BE2C (cell line): ENCODE results near the gene SMARCE1.

ENCODE experiments used
- DNase-seq: peaks from one replicate; pipeline ENCODE4 v3.0.0-alpha.2; 2020
- H3K27me3 ChIP-seq: fragments of 250-450 bp; sonication (Bioruptor Pico); 2 replicates; pipeline ENCODE4 v1.5.1; 2020; ENCODE audit warnings: mild to moderate bottlenecking
- H3K36me3 ChIP-seq: fragments of 250-450 bp; sonication (Bioruptor Pico); 2 replicates; pipeline ENCODE4 v1.5.1; 2020; ENCODE audit warnings: mild to moderate bottlenecking
- H3K4me1 ChIP-seq: fragments of 250-450 bp; sonication (Bioruptor Pico); 2 replicates; pipeline ENCODE4 v1.5.1; 2020
- H3K4me3 ChIP-seq: 2 replicates; pipeline ENCODE4 v1.5.1; 2011; ENCODE audit warnings: low read depth, low read length
- H3K9me3 ChIP-seq: fragments of 250-450 bp; sonication (Bioruptor Pico); 2 replicates; pipeline ENCODE4 v1.5.1; 2020
- CTCF ChIP-seq: IDR thresholded peaks from 2 replicates; pipeline ENCODE4 v1.5.1; 2012; ENCODE audit warnings: mild to moderate bottlenecking, low read depth, low read length

SMARCE1 gene

GRCh38 chr17:40686192-40686591 is 38.6 kb upstream of the SMARCE1 start:
- Histone ChIP-seq H3K9me3 (no peaks in the 10 kb centered on the region), H3K36me3 (no peaks in the 10 kb centered on the region), H3K27me3 (peaks cover 85% of the 10 kb centered on the region), H3K4me1 (no peaks in the 10 kb centered on the region), H3K4me3 (no peak overlapping the region)
- DNase-seq: no peak
- no peak for TF ChIP-seq CTCF

DNA sequence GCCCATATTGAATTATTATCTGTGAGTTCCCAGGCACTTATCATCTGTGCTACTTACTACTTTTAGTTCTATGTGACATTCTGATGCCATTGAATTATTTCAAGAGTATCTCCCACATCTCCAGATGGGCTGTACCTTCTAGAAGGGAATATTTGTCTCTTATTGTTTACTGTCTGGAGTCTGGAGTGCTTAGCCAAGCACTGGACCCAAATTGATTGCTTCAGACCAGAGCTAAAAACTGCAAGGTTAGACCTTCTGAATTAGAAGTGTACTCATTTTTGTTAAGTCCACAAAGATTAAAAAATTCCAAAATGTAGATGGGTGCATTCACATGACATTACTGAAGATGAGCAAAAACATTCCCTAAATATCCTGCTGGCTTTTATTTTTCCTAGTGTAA is 33.4 kb upstream of the SMARCE1 start:
- peaks cover 93% of the 10 kb centered on the region for H3K27me3 ChIP-seq
- DNase-seq: no peak
- H3K4me3 ChIP-seq: no peak overlapping the region
- no peaks in the 10 kb centered on the region for H3K4me1 ChIP-seq
- TF ChIP-seq CTCF: no peak
- H3K9me3 ChIP-seq: no peaks in the 10 kb centered on the region
- H3K36me3 ChIP-seq: no peaks in the 10 kb centered on the region

DNA sequence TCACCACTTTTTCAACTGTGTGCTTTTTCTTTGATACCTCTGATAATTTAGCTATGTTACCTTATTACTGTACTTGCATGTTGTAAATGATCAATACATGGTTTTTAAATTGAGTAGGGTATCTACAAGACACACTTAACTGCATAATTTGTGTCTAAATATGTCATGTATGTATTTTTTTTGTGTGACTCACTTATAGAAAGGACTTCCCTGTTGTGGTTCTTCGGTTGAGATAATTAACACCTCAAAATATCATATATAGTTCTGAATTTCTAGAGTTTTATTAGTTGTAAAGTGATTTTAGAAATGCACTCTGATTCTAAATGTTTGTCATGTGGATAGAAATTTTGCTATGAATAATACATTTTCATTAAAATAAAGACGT is 31.9 kb upstream of the SMARCE1 start:
- no peak for TF ChIP-seq CTCF
- H3K27me3 ChIP-seq: peaks cover 93% of the 10 kb centered on the region
- H3K4me1 ChIP-seq: no peaks in the 10 kb centered on the region

DNA sequence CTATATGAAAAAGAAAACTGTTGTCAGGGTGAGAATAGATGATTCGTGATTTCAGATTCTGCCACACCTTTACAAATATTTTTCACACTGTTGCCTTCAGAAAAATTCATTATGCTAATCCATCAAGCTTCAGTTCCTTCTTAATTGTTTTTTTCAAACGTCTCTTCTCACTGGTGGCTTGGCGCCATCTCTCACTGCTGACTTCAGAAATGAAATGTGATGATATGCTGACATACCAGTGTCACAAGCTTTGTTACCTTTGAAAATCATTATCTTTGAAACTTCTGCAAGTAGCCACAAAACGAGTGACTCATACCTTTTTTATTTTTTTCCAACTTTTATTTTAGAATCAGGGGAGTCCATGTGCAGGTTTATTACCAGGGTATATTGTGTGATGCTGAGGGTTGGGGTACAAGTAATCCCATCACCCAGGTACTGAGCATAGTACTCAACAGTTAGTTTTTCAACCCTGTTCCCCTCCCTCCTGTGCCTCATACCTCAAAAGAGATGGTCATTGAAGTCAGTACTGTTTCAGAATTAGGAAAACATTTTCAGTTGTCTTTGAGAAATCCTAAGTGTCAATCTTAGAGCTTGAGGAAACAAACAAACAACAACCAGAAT is 31.4 kb upstream of the SMARCE1 start:
- H3K9me3 ChIP-seq: no peaks in the 10 kb centered on the region
- H3K27me3 ChIP-seq: peaks cover 93% of the 10 kb centered on the region
- no peaks in the 10 kb centered on the region for H3K4me1 ChIP-seq
- no peak for TF ChIP-seq CTCF
- H3K36me3 ChIP-seq: no peaks in the 10 kb centered on the region
- no peak for DNase-seq
- H3K4me3 ChIP-seq: no peak overlapping the region

More for the DNA sequence above, 31.9 kb upstream of the SMARCE1 start:
- no peak for DNase-seq
- Histone ChIP-seq H3K36me3 (no peaks in the 10 kb centered on the region), H3K4me3 (no peak overlapping the region), H3K9me3 (no peaks in the 10 kb centered on the region)

GRCh38 chr17:40675905-40676304 is 28.3 kb upstream of the SMARCE1 start:
- Histone ChIP-seq H3K4me1 (no peaks in the 10 kb centered on the region), H3K4me3 (no peak overlapping the region), H3K9me3 (no peaks in the 10 kb centered on the region), H3K36me3 (no peaks in the 10 kb centered on the region), H3K27me3 (peaks cover 92% of the 10 kb centered on the region)
- no peak for TF ChIP-seq CTCF
- no peak for DNase-seq

- Histone ChIP-seq H3K9me3 (no peaks in the 10 kb centered on the region), H3K4me3 (no peak overlapping the region), H3K4me1 (no peaks in the 10 kb centered on the region), H3K36me3 (no peaks in the 10 kb centered on the region), H3K27me3 (peaks cover 93% of the 10 kb centered on the region)
- DNase-seq: no peak
- no peak for TF ChIP-seq CTCF
These were observed 25.0 kb upstream of the SMARCE1 start for GRCh38 chr17:40672654-40673053.
